IMR-90 (cell line): ENCODE results near the gene UBN2. TPM values are rescaled to one million over a fixed set of nuclear protein-coding genes. Genes with fewer than 3 reads are reported as not detected.

ENCODE experiments used
- ATAC-seq: fragments of 200-7000 bp; cut with Tn5 transposase; 2 replicates; pipeline ENCODE4 v1.9.1; 2020; ENCODE audit warnings: low read depth, mild to moderate bottlenecking, moderate library complexity
- BruUV-seq: library from RNA; stranded (reverse); fragments of 400-500 nt; replicated peaks from 2 replicates; lab custom pipeline; 2021; lab: Mats Ljungman, UMichigan
- CTCF ChIA-PET: fragments of 300-600 bp; formaldehyde crosslinking; extraction: SDS; loops from one replicate; lab custom pipeline; 2021; ENCODE audit warnings: antibody characterized with exemption; lab: Yijun Ruan, JAX
- POLR2A ChIA-PET: fragments of 300-600 bp; sonication (Branson Sonifier 250); formaldehyde crosslinking; loops from one replicate; lab custom pipeline; 2022; ENCODE audit warnings: antibody characterized with exemption; ENCODE audit not compliant: unreplicated experiment; lab: Charles Lee
- DNase-seq: peaks from one replicate; pipeline ENCODE4 v3.0.0; 2013
- H2AFZ ChIP-seq: replicated peaks from 2 replicates; pipeline ENCODE3; 2013; ENCODE audit warnings: low read length, mild to moderate bottlenecking; ENCODE audit not compliant: poor library complexity
- H2AK5ac ChIP-seq: 2 replicates; pipeline ENCODE4 v1.6.1; 2013; ENCODE audit warnings: low read depth, low read length, inconsistent platforms
- H2AK9ac ChIP-seq: replicated peaks from 2 replicates; pipeline ENCODE3; 2013; ENCODE audit warnings: mild to moderate bottlenecking, low read depth, low read length, moderate library complexity; ENCODE audit not compliant: poor library complexity
- H2BK120ac ChIP-seq: 2 replicates; pipeline ENCODE4 v1.6.1; 2013; ENCODE audit warnings: low read depth, low read length, inconsistent platforms
- H2BK15ac ChIP-seq: 3 replicates; pipeline ENCODE4 v1.6.1; 2013; ENCODE audit warnings: low read depth, low read length, inconsistent platforms
- H2BK20ac ChIP-seq: 2 replicates; pipeline ENCODE4 v1.6.1; 2013; ENCODE audit warnings: low read depth, mild to moderate bottlenecking, inconsistent platforms, low read length, moderate library complexity
- H2BK5ac ChIP-seq: 2 replicates; pipeline ENCODE4 v1.6.1; 2013; ENCODE audit warnings: mild to moderate bottlenecking, low read depth, low read length, inconsistent platforms; ENCODE audit not compliant: poor library complexity, severe bottlenecking
- H3K14ac ChIP-seq: replicated peaks from 2 replicates; pipeline ENCODE4 v1.6.1; 2013; ENCODE audit warnings: low read depth, low read length, inconsistent platforms
- H3K18ac ChIP-seq: 2 replicates; pipeline ENCODE4 v1.6.1; 2013; ENCODE audit warnings: low read depth, low read length, control low read depth
- H3K23ac ChIP-seq: 2 replicates; pipeline ENCODE4 v1.6.1; 2013; ENCODE audit warnings: low read depth, low read length, inconsistent platforms
- H3K27ac ChIP-seq: 2 replicates; pipeline ENCODE4 v1.5.1; 2013; ENCODE audit warnings: mild to moderate bottlenecking, control low read depth, low read length; ENCODE audit not compliant: insufficient read depth
- H3K27me3 ChIP-seq: 2 replicates; pipeline ENCODE4 v1.6.1; 2013; ENCODE audit warnings: low read length; ENCODE audit not compliant: control insufficient read depth, insufficient read depth
- H3K36me3 ChIP-seq: 2 replicates; pipeline ENCODE4 v1.6.1; 2013; ENCODE audit warnings: low read length, mixed read lengths; ENCODE audit not compliant: control insufficient read depth, insufficient read depth
- H3K4ac ChIP-seq: 2 replicates; pipeline ENCODE4 v1.6.1; 2013; ENCODE audit warnings: low read depth, low read length, inconsistent platforms
- H3K4me1 ChIP-seq: 2 replicates; pipeline ENCODE4 v1.6.1; 2013; ENCODE audit warnings: low read length, mixed read lengths; ENCODE audit not compliant: control insufficient read depth, insufficient read depth
- H3K4me2 ChIP-seq: 2 replicates; pipeline ENCODE4 v1.6.1; 2013; ENCODE audit warnings: low read depth, mild to moderate bottlenecking, control low read depth, low read length, moderate library complexity
- H3K4me3 ChIP-seq: 2 replicates; pipeline ENCODE4 v1.5.1; 2013; ENCODE audit warnings: low read depth, mild to moderate bottlenecking, control low read depth, low read length, moderate library complexity; ENCODE audit not compliant: insufficient read depth
- H3K56ac ChIP-seq: 2 replicates; pipeline ENCODE4 v1.6.1; 2013; ENCODE audit warnings: low read length, inconsistent platforms; ENCODE audit not compliant: insufficient read depth; ENCODE audit errors: extremely low read depth
- H3K79me1 ChIP-seq, 2 experiments: 2 replicates each; pipeline ENCODE4 v1.6.1; 2013; ENCODE audit warnings: low read length in 2 of 2, inconsistent platforms in 1 of 2, low read depth in 1 of 2
- H3K9ac ChIP-seq: 2 replicates; pipeline ENCODE4 v1.6.1; 2013; ENCODE audit warnings: low read depth, low read length, control low read depth
- H3K9me1 ChIP-seq: 2 replicates; pipeline ENCODE4 v1.6.1; 2013; ENCODE audit warnings: low read length, inconsistent platforms; ENCODE audit not compliant: insufficient read depth
- H3K9me3 ChIP-seq: 2 replicates; pipeline ENCODE4 v1.6.1; 2013; ENCODE audit warnings: low read length; ENCODE audit not compliant: control insufficient read depth, insufficient read depth
- H4K20me1 ChIP-seq: 2 replicates; pipeline ENCODE4 v1.6.1; 2013; ENCODE audit warnings: low read length, inconsistent platforms; ENCODE audit not compliant: insufficient read depth
- H4K5ac ChIP-seq: 2 replicates; pipeline ENCODE4 v1.6.1; 2013; ENCODE audit warnings: mild to moderate bottlenecking, low read depth, low read length, control low read depth
- H4K8ac ChIP-seq, 2 experiments: 2 replicates each; pipeline ENCODE4 v1.6.1; 2013; ENCODE audit warnings: low read depth in 2 of 2, low read length in 2 of 2, control low read depth in 1 of 2, inconsistent platforms in 1 of 2
- H4K91ac ChIP-seq: 2 replicates; pipeline ENCODE4 v1.6.1; 2013; ENCODE audit warnings: low read depth, low read length, inconsistent platforms; ENCODE audit not compliant: insufficient read depth
- BHLHE40 ChIP-seq: fragments of 150-350 bp; IDR thresholded peaks from 2 replicates; pipeline ENCODE4 v1.6.1; 2016; ENCODE audit warnings: mild to moderate bottlenecking, low read depth, low read length
- CEBPB ChIP-seq: IDR thresholded peaks from 2 replicates; pipeline ENCODE4 v1.6.1; 2012; ENCODE audit warnings: low read depth, low read length, improper control_type of control experiment
- CHD1 ChIP-seq: IDR thresholded peaks from 2 replicates; pipeline ENCODE4 v1.6.1; 2012; ENCODE audit warnings: low read depth, low read length, improper control_type of control experiment
- ELK1 ChIP-seq: fragments of 150-350 bp; IDR thresholded peaks from 2 replicates; pipeline ENCODE4 v1.6.1; 2016; ENCODE audit warnings: low read depth, mild to moderate bottlenecking, low read length, moderate library complexity, borderline replicate concordance
- FOS ChIP-seq: fragments of 150-350 bp; IDR thresholded peaks from 2 replicates; pipeline ENCODE4 v1.6.1; 2016; ENCODE audit warnings: low read depth, low read length
- MAFK ChIP-seq: IDR thresholded peaks from 2 replicates; pipeline ENCODE4 v1.6.1; 2012; ENCODE audit warnings: low read depth, low read length, improper control_type of control experiment
- MAZ ChIP-seq: IDR thresholded peaks from 2 replicates; pipeline ENCODE4 v1.6.1; 2012; ENCODE audit warnings: low read depth, mild to moderate bottlenecking, low read length, improper control_type of control experiment, moderate library complexity, borderline replicate concordance
- MXI1 ChIP-seq: IDR thresholded peaks from 2 replicates; pipeline ENCODE4 v1.6.1; 2012; ENCODE audit warnings: low read depth, mild to moderate bottlenecking, low read length, moderate library complexity, borderline replicate concordance
- NFE2L2 ChIP-seq: fragments of 150-350 bp; IDR thresholded peaks from 2 replicates; pipeline ENCODE4 v1.6.1; 2016; ENCODE audit warnings: low read depth, mild to moderate bottlenecking, low read length
- POLR2A ChIP-seq: IDR thresholded peaks from 2 replicates; pipeline ENCODE4 v1.6.1; 2012; ENCODE audit warnings: mild to moderate bottlenecking, low read depth, low read length
- RAD21 ChIP-seq: IDR thresholded peaks from 2 replicates; pipeline ENCODE4 v1.6.1; 2012; ENCODE audit warnings: low read length, improper control_type of control experiment
- RCOR1 ChIP-seq: IDR thresholded peaks from 2 replicates; pipeline ENCODE4 v1.6.1; 2012; ENCODE audit warnings: mild to moderate bottlenecking, low read length, improper control_type of control experiment; ENCODE audit not compliant: insufficient replicate concordance
- RFX5 ChIP-seq: IDR thresholded peaks from 2 replicates; pipeline ENCODE4 v1.8.0; 2012; ENCODE audit warnings: low read depth, mild to moderate bottlenecking, low read length, moderate library complexity
- SMC3 ChIP-seq: fragments of 150-350 bp; IDR thresholded peaks from 2 replicates; pipeline ENCODE4 v1.6.1; 2016; ENCODE audit warnings: low read depth, mild to moderate bottlenecking, antibody characterized with exemption, low read length, moderate library complexity
- USF2 ChIP-seq: fragments of 150-350 bp; IDR thresholded peaks from 2 replicates; pipeline ENCODE4 v1.6.1; 2017; ENCODE audit warnings: mild to moderate bottlenecking, antibody characterized with exemption, low read length, low read depth
- WGBS, 2 experiments: methylation state at CpG; one replicate each; pipeline versions ENCODE4 v1.1.5 to v1.1.7; 2013; ENCODE audit warnings: missing lambda C conversion rate in 2 of 2; ENCODE audit not compliant: insufficient read length in 1 of 2; ENCODE audit errors: extremely low coverage in 2 of 2; 5-methylcytosine and 5-hydroxymethylcytosine counted together
- dilution Hi-C: fragments of 300-500 bp; cut with HindIII; formaldehyde crosslinking; loops from one replicate; pipeline ENCODE4 v1.14.3; 2018; ENCODE audit warnings: low sequenced_read_pairs; ENCODE audit not compliant: unreplicated experiment
- in situ Hi-C: fragments of 300-500 bp; cut with MboI; formaldehyde crosslinking; loops from 3 replicates; pipeline ENCODE4 v1.14.3; 2019; ENCODE audit warnings: low sequenced_read_pairs, inconsistent platforms, mixed read lengths
- intact Hi-C: fragments of 100-400 bp; cut with micrococcal nuclease; formaldehyde crosslinking; loops from 2 replicates; pipeline ENCODE4 v1.10.0; 2022
- polyA plus RNA-seq, 3 experiments: library from polyadenylated mRNA; depleted of rRNA; stranded (reverse); fragments of >200 nt; gene quantifications; 2 replicates each; pipeline ENCODE4 v1.2.3, GENCODE V29; 2012; ENCODE audit warnings: low replicate concordance in 1 of 3
- total RNA-seq: library from RNA; depleted of rRNA; stranded (reverse); fragments of >200 nt; gene quantifications from 2 replicates; pipeline ENCODE4 v1.2.3, GENCODE V29; 2012
- TF ChIP-seq, protein P1 (sequence below): conservative IDR thresholded peaks from 2 replicates; pipeline ENCODE4 v1.5.1; 2012; ENCODE audit warnings: mild to moderate bottlenecking, low read depth, low read length, improper control_type of control experiment

UBN2 gene
- total and polyA plus RNA-seq, 2 of the 4 experiments (the other 2 are of a cell fraction) = 1.6 to 2.3 TPM

DNA sequence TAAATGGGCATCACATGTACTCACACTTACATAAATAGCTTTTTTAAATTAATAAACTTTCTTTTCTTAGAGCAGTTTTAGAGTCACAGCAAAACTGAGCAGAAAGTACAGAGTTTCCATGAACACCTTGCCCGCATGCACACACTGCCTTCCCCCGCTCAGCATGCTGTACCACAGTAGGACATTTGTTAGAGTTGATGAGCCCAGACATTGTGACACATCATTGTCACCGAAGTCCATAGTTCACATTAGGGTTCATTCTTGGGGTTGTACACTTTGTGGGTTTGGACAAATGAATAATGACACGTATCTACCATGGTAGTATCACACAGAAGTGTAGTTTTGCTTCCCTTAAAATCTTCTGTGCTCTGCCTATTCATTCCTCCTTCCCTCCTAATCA lies 23.7 kb downstream of the UBN2 start:
- CTCF ChIA-PET = no interaction called here
- Histone ChIP-seq H3K9ac (no peak overlapping the region), H2BK20ac (no peak overlapping the region), H3K18ac (no peak overlapping the region), H3K56ac (no peak overlapping the region), H2AK9ac (no peak overlapping the region), H3K9me1 (no peaks in the 10 kb centered on the region), H3K27ac (no peak overlapping the region), H3K4me1 (peaks cover 2% of the 10 kb centered on the region; the same call in 1 of the 2 replicates), H2AFZ (no peak overlapping the region), H2BK15ac (no peak overlapping the region), H3K4me2 (no peak overlapping the region), H4K8ac (no peak overlapping the region), H2BK5ac (no peak overlapping the region), H2BK120ac (no peak overlapping the region), H3K9me3 (no peaks in the 10 kb centered on the region), H4K5ac (no peak overlapping the region), H3K27me3 (no peaks in the 10 kb centered on the region), H3K36me3 (peaks cover 13% of the 10 kb centered on the region), H4K20me1 (no peaks in the 10 kb centered on the region), H2AK5ac (no peak overlapping the region), H3K4me3 (no peak overlapping the region), H4K91ac (no peak overlapping the region), H3K14ac (no peak overlapping the region), H3K79me1 (peaks cover 0 to 12% of the 10 kb centered on the region in 2 experiments; a peak in 1 of 4 replicates), H3K23ac (no peak overlapping the region), H3K4ac (no peak overlapping the region)
- no CpG with 5 or more reads among the region's 4 CpGs for WGBS, 2 experiments
- DNase-seq (no peak), ATAC-seq (no peak)
- no TSS peak for BruUV-seq
- in situ Hi-C loops (no loop called here), intact Hi-C loops (loop anchor here (5.0 kb wide), 1 partner anchor 43 kb away; no protein-coding TSS in a partner anchor), dilution Hi-C loops (no loop called here)
- no peak for TF ChIP-seq CHD1
- TF ChIP-seq MXI1 = no peak
- TF ChIP-seq BHLHE40 = no peak
- no peak for TF ChIP-seq POLR2A
- no peak for TF ChIP-seq RFX5
- TF ChIP-seq RCOR1 = no peak
- TF ChIP-seq MAFK = no peak
- TF ChIP-seq NFE2L2 = no peak
- no peak for TF ChIP-seq CEBPB
- TF ChIP-seq RAD21 = no peak
- TF ChIP-seq, protein P1, sequence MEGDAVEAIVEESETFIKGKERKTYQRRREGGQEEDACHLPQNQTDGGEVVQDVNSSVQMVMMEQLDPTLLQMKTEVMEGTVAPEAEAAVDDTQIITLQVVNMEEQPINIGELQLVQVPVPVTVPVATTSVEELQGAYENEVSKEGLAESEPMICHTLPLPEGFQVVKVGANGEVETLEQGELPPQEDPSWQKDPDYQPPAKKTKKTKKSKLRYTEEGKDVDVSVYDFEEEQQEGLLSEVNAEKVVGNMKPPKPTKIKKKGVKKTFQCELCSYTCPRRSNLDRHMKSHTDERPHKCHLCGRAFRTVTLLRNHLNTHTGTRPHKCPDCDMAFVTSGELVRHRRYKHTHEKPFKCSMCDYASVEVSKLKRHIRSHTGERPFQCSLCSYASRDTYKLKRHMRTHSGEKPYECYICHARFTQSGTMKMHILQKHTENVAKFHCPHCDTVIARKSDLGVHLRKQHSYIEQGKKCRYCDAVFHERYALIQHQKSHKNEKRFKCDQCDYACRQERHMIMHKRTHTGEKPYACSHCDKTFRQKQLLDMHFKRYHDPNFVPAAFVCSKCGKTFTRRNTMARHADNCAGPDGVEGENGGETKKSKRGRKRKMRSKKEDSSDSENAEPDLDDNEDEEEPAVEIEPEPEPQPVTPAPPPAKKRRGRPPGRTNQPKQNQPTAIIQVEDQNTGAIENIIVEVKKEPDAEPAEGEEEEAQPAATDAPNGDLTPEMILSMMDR = no peak
- TF ChIP-seq FOS = no peak
- no peak for TF ChIP-seq USF2
- TF ChIP-seq MAZ = no peak
- TF ChIP-seq ELK1 = no peak
- no peak for TF ChIP-seq SMC3
- POLR2A ChIA-PET = no interaction called here
